Stimulated activated CD4-positive, alpha-beta T cell treated with anti-CD3 and anti-CD28 coated beads, Interleukin-4, amount 100 ng/mL, for 48 hours (primary cell): ENCODE measurements around the gene VAMP5.
"Not testable (repeated sequence)": the region's sequence is repeated elsewhere in the genome, so short reads cannot be mapped to it uniquely, and the experiment has no call there.

Experiments used
- DNase-seq, 2 donors: peaks; one replicate each; pipeline ENCODE4 v3.0.0-alpha.2; 2020; ENCODE audit warnings: low read depth in 2 of 2

VAMP5 gene

DNA sequence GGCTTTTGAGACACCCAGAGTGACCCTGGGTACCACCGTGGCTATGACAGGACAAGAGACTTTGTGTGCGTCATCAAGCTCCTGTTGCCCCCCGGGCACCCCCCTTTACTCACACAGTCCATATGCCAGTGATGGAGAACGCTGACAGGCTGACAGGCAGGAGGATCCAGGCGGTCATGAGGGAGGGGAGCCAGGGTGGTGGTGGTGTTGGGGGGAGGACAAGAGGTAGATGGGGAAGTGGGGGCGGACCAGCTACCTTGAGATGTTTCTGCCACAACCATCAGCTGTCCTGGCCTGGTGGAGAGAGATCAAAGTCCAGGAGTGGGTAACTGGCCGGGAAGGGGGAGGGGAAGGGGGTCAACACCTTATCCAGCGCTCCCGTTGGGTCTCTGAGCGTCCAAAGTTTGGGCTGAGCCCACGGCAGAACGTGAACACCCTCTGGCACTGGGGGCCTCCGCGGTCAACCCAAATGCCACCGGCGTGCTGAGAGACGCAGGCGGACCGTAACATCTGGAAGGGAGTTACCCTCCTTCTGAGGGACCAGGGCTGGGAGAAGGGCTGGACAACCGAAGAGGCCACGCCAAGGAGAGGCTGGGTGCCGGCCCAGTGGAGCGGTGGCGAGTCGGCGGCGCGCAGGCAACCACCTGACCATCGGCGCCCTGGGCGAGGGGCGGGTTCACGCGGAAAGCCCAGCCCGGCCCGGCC is 17.7 kb downstream of the VAMP5 start:
- no peak for DNase-seq

DNA sequence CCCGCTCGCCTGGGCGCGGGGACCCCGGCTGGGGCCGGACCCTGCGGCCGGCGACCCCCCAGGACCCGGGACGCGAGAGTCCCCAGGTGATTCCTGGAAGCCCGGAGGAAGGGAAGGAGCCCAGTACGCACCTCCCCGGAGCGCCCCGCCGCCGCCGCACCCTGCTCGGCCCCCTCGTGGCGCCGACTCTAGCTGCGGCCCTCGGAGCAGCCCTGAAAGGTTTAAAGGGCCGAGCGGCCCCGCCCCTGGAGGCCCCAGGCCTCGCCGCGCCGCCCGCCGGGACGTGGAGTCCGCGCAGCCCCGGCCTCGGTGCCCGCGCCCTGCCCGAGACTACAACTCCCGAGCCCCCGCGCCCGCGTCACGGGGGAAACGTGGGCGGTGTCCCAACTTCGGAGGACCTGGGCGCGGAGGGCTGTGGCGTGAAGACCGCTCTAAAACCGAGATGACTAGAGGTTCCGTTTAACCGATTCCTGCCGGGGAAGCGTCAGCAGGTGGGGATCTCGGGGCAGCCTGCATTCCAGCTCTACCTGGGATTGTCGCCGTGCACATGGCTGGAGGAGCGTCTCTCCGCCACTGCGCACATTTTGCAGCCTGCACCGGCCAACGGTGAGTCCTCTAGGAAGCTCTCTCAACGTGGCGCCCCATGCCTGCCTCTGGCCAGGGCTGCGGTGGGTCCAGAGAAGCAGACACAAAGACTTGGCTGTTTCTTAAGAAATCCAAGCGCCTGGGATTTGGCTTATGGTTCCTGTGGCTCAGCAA is 18.4 kb downstream of the VAMP5 start, which contains the start of gene TMEM150A:
Gene TMEM150A, minus strand, starts transcription at position 223 of the 759 bp plus-strand sequence. CDS start 750 bp downstream, outside the sequence.
- DNase-seq = peak; percentile 80 to 84

DNA sequence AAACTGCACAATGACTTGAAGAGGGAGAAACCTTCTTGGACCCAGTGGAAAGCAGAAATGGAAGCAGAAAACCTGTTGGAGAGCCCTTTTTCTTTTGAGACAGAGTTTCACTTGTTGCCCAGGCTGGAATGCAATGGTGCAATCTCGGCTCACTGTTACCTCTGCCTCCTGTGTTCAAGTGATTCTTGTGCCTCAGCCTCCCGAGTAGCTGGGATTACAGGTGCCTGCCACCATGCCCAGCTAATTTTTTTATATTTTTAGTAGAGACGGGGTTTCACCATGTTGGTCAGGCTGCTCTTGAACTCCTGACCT is 19.9 kb downstream of the VAMP5 start:
- DNase-seq = not testable (repeated sequence)

DNA sequence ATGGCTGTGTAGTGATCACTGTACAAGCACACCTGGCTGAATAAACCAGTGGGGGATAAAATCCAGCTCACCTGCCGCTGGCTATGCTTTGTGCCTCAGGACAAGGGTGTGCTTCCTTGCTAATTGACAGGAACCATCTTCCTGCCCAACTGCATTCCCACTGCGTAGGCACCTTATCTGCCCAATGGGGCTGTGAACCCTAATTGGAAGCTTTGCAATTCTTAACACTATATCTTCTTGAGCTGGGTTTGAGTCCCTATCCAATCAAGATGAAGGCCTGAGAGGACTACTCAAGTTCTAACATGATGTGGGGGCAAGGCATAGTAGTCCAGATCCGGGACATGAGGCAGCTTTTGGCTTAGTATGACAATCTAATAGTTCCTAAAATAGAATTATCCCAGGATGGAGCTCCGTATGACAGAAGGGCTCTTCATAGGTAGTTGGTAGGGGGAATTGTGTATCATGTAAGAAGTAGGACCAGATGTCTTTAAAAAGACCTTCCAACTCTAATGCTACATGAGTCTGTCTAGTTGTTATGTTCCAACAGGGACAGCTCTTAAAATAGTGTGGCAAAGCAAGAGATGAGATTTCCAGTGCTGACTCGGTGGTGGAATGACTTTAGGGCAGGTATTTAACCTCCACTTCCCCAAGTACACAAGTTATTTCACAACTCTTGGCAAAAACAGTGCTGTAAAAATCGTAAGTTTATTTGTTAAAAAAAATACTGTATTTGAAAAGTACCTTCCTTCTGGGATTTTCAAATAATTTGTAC is 20.5 kb downstream of the VAMP5 start:
- no peak for DNase-seq

DNA sequence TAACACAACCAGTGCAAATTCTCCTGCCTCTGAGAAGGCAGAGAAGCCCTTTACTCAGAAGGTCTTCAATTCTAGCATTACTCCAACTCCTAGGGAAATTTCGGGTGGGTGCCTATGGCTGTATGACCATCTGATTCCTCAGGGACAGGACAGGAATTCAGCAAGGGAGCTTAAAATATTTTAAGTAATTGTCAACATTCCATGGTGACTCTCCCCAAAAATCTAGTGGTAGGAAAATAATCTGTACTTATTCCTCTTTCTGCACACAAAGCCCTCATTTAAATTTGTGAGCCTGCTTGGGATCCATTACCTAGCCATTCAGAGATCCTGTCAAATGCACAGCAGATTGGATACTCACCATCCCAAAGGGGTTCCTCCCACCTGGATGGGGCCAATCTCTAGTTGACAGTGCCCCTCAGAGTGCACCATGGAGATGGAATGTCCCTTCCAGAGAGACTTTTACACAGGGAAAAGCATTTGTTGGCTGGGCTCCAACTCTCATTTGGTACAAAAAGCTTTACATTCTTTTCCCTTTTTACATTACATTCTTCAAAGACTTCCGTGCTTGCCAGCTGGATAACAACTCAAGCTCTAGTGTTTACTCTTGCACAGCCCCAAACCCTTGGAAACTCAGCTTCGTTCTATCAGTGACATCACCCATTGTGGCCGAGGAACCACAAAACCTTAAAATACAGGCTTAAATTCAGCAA is 21.3 kb downstream of the VAMP5 start:
- DNase-seq = no peak

DNA sequence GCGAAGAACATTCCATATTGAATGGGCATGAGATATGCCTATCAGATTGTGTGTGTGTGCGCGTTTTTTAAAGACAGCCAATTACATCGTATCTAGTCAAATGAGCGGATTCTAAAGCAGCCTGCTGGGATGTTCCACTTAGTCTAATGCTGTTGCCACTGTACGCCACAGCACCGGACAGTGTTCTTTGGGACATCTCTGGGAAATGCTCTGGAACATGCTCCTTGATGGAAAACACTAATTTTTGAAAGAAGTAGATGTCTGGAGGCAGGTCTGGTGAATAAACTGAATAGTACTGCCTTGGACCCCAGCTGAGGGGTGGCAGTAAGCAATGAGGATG is 21.9 kb downstream of the VAMP5 start:
- DNase-seq = no peak

DNA sequence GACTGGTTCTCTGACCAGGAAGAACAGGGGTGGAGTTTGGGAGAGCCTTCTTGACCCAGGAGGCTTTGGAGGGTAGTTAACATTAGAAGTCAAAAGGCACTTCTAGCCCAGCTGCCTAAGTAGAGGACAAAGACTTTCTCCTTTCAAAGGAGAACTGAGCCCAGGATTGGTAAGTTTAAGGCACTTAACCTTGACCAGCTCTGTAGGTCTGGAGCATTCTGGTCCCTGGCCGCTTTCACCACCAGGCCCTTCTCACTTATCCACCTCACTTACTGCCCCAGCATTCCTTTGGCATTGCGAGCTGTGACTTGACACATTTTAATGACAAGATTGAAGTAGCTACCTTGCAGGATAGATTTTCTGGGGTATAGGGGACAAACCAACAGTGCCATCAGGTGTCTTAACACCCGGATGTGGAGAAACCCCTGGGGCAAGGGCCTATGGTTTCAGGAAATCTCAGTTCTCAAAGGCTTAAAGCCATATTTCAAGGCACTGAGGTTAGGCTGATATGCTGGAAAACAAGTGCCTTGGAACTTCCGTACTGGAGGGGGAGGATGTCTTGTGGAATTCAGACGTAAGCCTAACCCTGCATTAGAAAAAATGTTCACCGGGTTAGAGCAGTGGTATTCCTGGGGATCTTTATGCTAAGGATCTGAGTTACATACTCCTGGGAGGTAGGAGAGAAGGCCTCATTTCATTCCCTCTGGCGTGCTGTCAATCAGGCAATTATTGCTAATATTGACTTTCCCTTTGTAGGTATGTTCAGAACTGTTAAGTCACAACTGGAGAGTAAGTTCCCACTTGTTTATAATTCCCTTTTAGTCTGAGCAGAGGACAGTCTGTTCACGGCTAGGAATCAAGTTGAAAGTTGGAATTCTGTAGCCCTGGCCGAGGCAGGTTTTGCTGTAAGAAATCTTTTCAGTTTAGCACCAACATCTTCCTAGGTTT is 23.3 kb downstream of the VAMP5 start:
- DNase-seq = no peak

DNA sequence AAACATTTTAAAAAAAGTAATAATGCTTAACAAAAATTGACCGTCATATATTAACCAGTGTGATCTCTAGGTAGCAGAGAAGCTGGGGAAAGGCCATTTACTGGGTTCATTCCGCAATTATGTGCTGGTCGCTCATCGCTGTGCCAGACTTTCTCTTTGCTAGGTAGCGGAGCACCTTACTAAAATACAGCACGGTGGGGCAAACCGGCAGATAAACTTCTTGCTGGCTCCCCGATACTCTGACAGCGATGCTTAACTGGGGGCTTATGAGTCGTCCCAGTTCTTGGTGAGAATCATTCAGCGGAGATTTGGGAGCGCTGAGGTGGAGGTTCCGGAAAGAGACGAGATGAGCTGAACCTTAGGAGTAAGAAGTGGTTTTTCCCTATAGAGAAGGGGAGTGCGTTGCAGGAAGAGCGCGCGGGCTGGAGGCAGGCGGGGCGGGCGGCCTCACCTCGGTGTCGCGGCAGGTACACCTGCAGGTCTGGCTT is 27.0 kb downstream of the VAMP5 start:
- DNase-seq = no peak

DNA sequence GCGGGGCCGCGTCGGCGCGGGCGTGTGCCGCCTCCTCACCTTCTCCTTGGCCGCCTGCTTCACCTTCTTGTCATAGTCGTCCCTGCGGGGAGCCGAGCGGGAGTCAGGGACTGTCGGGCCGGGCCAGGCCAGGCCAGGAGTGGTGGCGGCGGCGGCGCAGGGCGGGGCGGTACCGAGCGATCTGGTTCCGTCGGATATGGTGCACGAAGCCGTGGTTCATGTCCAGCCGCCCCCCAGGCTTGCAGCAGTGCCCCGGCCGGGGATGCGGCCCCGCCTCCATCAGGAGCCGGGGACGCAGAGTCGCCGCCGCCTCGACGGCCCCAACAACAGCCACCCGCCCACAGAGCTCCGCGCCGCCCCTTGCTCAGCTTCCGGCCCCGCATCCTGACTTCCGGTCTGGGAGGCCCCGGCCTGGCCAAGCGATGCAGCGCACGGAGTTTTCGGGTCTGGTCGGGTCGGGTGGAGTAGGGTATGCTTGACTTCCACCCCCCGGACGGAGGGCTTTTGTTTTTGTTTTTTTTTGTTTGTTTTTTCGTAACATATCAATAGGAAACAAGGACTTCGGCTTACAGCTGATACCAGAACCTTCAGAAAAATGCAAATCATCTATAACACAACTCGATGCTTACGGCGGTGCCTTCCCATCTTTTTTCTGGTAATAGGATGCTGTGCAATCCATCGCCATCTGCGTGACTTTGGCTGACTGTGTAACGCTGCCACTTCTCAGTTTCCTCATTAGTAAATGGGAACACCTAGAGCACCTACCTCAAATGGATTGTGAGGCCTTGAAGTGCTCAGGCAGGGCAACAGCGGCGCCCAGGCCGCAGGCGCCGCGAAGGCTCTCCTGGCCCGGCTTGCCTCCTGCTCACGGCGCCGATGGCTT is 27.7 kb downstream of the VAMP5 start, which contains the start of gene C2orf68:
Gene C2orf68, minus strand, starts transcription at position 362 of the 883 bp plus-strand sequence. Its CDS starts 82 bp downstream, at position 280.
- DNase-seq = peak; percentile 83 to 87

DNA sequence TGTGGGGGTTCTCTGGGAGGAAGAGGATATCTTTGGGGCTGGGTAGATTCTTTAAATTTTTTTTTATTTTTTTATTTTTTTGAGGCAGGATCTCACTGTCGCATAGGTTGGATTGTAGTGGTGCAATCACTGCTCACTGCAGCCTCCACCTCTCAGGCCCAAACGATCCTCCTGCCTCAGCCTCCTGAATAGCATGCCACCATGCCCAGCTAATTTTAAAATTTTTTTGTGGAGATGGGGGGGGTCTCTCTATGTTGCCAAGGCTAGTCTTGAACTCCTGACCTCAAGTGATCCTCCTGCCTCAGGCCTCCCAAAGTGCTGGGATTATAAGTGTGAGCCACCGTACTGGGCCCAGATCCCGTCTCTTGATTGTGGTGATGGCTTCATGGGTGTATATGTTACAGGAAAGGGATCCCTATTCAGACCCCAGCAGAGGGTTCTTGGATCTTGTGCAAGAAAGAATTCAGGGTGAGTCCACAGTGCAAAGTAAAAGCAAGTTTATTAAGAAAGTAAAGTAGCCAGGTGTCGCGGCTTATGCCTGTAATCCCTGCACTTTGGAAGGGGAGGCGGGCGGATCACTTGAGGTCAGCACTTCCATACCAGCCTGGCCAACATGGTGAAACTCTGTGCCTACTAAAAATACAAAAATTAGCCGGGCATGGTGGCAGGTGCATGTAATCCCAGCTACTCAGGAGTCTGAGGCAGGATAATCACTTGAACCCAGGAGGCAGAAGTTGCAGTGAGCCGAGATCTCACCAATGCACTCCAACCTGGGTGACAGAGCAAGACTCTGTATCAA is 29.7 kb downstream of the VAMP5 start:
- DNase-seq = no peak

DNA sequence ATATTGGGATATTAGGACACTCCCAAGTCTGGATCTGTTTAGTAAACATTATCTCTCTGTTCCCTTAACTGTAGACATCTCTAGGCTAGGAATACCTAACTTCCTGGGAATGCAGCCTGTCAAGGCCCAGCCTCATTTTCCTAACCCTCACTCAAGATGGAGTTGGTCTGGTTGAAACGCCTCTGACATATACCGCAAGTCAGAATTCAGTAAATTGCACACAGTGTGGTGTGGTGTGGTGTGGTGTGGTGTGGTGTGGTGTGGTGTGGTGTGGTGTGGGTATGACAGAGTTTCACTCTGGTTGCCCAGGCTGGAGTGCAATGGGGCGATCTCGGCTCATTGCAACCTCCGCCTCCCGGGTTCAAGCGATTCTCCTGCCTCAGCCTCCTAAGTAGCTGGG is 30.5 kb downstream of the VAMP5 start:
- not testable (repeated sequence) for DNase-seq

DNA sequence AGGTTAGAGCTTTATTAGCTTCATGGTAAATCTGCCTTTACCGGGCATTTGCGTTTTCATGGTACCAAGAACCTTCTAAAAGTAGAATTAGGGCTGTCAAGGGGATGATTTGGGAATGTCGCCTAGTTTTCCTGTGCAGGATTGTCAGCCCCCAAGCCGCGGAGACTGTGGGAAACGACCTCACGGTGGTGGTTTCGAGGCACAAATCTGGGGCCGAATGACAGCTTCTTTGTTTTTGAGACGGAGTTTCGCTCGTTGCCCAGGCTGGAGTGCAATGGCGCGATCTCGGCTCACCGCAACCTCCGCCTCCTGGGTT is 31.1 kb downstream of the VAMP5 start:
- DNase-seq = no peak

DNA sequence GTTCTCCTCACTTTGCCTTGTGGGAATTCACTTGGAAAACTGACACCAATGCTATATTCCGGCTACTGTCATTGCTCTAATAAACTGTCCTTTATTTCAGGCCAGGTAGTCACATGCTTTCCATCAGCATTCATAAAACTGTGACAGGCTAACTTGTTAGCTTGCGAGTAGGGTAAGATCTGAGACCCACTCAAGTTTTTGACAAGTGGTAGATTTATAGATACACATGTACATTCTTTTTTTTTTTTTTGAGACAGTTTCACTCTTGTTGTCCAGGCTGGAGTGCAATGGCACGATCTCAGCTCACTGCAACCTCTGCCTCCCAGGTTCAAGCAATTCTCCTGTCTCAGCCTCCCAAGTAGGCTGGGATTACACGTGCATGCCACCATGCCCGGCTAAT is 33.5 kb downstream of the VAMP5 start:
- DNase-seq = not testable (repeated sequence)

DNA sequence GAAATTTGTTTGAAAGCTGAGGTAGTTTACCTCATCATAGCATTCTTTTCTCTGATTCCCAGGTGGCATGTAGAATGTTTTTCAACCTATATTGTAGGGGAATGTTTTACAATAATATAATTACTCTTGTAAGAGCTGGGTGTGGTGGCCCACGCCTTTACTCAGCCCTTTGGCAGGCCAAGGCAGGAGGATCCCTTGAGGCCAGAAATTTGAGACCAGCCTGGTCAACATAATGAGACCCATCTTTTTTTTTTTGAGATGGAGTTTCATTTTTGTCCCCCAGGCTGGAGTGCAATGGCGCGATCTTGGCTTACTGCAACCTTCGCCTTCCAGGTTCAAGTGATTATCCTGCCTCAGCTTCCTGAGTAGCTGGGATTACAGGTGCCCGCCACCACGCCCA is 35.4 kb downstream of the VAMP5 start:
- DNase-seq = no peak

DNA sequence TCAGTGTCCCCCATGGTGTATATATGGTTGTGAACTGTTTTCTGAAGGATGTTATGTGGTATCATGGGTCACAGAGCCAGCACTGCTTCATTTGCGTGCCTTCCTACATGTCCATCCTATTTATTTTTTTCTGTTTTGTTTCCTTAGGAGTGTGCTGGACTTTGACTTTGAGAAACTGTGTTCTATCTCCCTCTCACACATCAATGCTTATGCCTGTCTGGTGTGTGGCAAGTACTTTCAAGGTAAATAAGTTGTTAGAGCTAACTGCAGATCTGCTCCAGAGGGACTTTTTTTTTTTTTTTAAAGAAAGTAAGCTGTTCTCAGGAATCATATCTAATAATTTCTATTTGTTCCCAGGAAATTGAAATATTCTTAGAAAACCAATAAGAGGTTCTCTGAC is 37.1 kb downstream of the VAMP5 start:
- no peak for DNase-seq

DNA sequence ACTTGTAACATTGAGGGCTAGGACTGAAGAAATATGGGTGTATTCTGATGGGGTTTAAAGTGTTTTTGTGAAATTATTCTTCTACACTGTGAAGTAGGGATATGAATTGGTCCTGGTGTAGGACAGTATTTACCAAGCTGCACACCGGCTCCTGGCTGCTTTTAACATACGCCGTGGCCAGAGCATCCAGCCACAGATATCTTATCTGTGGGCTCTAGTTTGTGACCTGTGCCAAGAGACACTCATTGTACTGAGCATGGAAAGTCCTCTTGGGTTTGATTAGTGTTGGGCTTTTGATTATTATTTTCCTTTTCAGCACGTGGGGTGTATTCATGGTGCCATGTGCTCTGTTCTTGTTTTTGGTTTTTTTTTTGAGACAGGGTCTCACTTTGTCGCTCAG is 39.8 kb downstream of the VAMP5 start:
- DNase-seq = no peak

DNA sequence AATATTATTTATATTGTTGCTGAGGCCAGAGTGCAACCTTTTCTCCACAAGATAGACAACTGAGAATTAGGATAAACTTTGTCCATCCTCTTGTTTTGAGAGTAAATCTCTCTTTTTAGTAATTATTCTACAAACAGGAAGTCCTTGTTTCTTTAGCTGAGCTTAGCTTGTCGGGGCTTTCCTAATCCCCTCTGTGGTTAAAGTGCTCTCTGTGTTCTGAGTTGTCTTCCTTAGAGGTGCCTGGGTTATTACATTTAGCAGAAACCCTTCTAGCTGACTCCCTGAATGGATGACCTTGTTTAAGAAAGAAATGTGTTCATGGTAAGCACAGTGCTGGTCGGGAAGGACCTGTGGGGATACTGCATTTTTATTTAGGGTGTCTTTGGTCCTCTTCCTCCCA is 44.4 kb downstream of the VAMP5 start:
- no peak for DNase-seq

DNA sequence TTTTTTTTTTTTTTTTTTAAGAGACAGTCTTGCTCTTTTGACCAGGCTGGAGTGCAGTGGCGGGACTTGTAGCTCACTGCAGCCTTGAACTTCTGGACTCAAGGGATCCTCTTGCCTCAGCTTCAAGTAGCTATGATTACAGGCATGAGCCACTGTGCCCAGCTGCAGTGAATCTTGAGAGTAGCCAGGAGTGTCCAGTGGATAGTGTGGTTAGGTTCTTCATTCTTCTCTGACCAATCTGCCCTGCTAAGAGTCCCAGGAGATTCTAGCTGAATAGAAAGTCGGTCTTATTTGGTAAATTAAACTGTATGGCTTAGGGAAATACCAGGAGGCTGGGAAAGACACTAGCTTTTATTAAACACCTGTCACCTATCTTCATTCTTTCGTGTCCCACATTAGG is 47.1 kb downstream of the VAMP5 start:
- no peak for DNase-seq

DNA sequence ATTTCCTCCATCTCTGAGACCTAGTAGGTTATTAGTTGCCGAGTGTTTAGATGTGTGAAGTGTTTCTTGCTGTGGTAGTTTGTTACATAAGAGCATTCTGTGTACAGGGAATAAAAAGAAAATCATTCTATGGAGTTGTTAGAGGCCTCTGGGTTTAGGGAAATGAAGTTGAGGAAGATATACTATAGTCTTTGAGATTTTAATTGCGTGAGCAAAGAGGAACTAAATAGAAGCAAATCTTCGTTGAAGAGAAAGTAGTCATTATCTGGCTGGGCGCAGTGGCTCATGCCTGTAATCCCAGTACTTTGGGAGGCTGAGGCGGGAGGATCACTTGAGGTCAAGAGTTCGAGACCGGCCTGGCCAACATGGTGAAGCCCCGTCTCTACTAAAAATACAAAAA is 50.8 kb downstream of the VAMP5 start:
- DNase-seq = no peak
